ENCODE results near the gene NTN4.

NTN4 gene

GRCh38 chr12:95718006-95718431, 72.5 kb downstream of the NTN4 start:
- TF ChIP-seq, protein P1, sequence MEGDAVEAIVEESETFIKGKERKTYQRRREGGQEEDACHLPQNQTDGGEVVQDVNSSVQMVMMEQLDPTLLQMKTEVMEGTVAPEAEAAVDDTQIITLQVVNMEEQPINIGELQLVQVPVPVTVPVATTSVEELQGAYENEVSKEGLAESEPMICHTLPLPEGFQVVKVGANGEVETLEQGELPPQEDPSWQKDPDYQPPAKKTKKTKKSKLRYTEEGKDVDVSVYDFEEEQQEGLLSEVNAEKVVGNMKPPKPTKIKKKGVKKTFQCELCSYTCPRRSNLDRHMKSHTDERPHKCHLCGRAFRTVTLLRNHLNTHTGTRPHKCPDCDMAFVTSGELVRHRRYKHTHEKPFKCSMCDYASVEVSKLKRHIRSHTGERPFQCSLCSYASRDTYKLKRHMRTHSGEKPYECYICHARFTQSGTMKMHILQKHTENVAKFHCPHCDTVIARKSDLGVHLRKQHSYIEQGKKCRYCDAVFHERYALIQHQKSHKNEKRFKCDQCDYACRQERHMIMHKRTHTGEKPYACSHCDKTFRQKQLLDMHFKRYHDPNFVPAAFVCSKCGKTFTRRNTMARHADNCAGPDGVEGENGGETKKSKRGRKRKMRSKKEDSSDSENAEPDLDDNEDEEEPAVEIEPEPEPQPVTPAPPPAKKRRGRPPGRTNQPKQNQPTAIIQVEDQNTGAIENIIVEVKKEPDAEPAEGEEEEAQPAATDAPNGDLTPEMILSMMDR (conservative IDR thresholded peaks at IDR 0.05): no peak
- peak overlapping the region; percentile 78 for H3K27ac ChIP-seq

DNA sequence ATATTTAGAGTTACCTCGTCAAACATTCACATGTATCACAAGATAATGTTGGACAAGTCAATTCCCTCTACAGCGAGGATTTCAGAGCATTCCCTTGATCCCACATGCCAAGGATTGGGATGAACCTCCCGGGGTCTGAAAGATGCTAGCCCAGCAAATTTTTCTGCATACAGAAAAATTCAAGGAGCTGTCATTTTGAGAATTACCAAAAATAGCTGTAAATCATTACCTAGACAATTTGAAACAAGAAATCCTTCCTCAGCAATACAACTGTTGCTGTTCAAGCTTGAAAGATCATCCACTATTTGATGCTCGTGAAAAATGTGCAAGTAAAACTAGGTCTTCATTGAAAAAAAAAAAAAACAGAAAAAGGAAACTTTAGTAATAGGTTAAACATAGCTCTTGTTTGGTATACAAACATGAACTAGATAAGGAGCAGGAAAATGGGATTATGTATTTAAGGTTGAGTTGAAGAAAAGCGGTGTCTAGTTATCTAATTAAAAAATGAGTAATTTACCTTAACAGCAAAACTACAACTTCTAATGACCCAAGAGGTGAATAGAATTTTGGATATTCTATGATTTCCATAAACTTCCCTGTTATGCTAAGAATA, 73.1 kb downstream of the NTN4 start:
- peak overlapping the region; percentile 78 for H3K27ac ChIP-seq
- TF ChIP-seq, protein P1 (conservative IDR thresholded peaks at IDR 0.05): no peak

DNA sequence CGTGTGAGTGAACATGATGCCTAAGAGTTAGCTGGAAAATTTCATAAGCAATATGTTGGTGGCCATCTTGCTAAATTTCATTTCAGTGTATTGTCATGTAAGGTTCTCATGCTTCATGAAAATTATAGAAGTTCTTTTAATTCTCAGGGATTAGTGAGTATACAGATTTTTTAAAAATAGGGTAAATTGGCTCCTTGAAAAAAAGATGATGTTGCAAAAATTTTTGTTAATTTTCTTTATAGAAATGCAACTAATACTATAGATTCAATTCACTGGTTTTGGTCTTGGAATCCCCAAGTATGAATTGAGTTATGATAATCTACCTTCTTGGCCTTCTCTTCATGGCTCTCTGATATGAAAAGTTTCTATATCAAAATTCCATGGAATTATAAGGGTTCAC, 75.4 kb downstream of the NTN4 start:
- H3K27ac ChIP-seq: no peak overlapping the region
- TF ChIP-seq, protein P1 (conservative IDR thresholded peaks at IDR 0.05): no peak

DNA sequence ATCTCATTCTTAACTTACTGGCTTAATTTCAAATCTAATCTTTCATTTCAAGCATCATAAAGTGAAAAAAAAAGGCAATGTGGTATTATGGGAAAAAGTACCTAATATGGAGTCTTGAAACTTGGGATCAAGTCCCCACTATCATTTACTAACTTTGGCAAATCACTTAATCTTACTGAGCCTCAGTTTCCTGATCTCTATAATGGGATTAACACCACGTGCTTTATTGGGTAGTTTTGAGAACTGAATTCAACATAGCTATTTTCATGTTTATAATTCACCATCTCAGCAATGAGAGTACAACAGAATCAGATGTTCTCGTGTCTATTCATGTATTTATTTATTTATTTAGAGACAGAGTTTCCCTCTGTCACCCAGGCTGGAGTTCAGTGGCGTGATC, 78.3 kb downstream of the NTN4 start:
- TF ChIP-seq, protein P1 (conservative IDR thresholded peaks at IDR 0.05): no peak
- no peak overlapping the region for H3K27ac ChIP-seq

DNA sequence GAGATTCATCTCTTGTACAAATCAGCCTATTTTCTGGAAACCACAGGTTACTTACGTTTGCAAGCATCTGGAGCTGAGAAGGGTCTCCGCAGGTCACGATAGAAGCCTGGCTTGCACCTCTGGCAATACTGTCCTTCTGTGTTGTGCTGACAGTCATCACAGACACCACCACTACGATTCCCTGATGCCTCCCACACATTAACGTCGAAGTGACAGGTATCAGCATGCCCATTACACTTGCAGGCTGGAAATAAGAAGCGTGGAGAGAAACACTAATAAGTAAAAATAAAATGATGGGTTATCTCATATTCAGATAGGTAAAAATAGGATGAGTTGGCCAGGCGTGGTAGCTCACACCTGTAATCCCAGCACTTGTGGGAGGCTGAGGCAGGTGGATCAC, 80.2 kb downstream of the NTN4 start:
- H3K27ac ChIP-seq: no peak overlapping the region
- TF ChIP-seq, protein P1 (conservative IDR thresholded peaks at IDR 0.05): no peak

DNA sequence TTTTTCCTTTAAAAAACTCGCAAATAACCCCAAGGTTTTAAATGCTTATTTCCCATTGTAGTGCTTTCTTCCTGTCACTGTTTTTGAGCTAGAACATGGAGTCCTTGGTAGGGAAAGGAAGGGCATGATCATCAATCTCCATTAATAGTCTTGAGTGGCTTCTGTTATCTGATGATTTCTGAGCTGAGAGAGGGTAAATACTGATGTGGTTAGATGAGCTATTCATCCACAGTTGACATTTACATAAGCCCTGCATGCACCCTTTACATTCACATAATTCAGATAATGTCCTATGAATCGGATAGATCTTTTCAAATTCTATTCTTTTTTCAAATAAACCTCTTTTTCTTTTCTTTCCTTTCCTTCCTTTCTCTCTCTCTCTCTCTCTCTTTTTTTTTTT, 81.4 kb downstream of the NTN4 start:
- H3K27ac ChIP-seq: no peak overlapping the region; the same call in 1 of the 2 replicates
- TF ChIP-seq, protein P1 (conservative IDR thresholded peaks at IDR 0.05): no peak

GRCh38 chr12:95705143-95705542, 85.4 kb downstream of the NTN4 start:
- no peak overlapping the region for H3K27ac ChIP-seq
- TF ChIP-seq, protein P1 (conservative IDR thresholded peaks at IDR 0.05): no peak
